Adrenal gland (tissue), 5 donors: ENCODE data around the gene TMEM184A.

Source experiments
- POLR2A ChIP-seq, 2 donors: fragments of 450-650 bp; IDR thresholded peaks; one replicate each; pipeline ENCODE4 v1.6.1; 2017; ENCODE audit warnings: antibody characterized with exemption in 2 of 2, mild to moderate bottlenecking in 2 of 2, moderate library complexity in 1 of 2
- TF ChIP-seq, protein P1 (sequence below), 6 experiments: fragments of 450-650 bp in 4 of 6; fragments of 200-600 bp in 2 of 6; sonication (generic) in 1 of 6; IDR thresholded peaks; 1 replicate in 5 of 6; 2 replicates in 1 of 6; pipeline versions ENCODE4 v1.5.1 to v1.8.0; 2016 to 2021; ENCODE audit warnings: antibody characterized with exemption in 6 of 6, mild to moderate bottlenecking in 2 of 6, moderate library complexity in 1 of 6
- donor health status: DM: no; HTN: no; CAD: no.

DNA sequence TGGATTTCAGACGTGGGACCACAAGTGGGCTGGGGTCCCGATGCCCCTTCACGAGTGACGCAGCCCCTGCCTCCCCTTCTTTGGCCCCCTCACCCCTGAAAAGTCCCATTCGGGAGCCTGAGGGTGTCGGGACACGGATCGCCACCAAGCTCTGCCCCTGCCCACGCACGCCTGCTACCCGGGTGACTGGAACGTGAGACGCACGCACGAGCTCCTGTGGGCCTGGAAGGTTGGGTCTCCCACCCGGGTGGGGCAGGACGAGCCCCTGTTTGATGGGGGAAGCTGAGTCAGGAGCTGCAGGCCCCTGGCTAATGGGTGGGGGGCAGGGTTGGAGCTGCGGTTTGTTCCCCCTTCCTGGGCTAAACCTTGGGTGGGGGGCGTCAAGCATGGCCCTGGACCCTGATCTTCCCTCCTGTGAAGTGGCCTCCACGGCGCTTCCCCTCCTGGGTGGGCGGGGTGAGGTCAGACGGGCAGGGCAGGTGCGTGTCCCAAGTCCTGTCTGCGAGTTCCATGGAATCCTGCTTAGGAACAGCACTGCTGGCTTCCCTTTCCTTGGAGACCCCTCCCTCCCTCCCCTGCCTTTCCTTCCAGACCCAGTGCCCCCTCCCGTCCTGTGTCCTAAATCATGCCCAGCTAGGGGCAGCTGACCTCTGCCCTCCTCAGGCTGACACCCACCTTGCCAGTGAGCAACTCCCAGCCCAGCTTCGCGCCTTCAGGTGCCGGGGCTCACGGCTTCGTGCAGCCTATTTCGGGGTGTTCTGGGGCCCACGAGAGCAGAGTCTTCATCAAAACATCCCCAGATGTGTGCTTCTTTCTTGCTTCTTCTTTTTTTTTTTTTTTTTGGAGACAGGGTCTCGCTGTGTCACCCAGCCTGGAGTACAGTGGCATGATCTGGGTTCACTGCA is 5.3 kb upstream of the TMEM184A start:
- TF ChIP-seq, protein P1, sequence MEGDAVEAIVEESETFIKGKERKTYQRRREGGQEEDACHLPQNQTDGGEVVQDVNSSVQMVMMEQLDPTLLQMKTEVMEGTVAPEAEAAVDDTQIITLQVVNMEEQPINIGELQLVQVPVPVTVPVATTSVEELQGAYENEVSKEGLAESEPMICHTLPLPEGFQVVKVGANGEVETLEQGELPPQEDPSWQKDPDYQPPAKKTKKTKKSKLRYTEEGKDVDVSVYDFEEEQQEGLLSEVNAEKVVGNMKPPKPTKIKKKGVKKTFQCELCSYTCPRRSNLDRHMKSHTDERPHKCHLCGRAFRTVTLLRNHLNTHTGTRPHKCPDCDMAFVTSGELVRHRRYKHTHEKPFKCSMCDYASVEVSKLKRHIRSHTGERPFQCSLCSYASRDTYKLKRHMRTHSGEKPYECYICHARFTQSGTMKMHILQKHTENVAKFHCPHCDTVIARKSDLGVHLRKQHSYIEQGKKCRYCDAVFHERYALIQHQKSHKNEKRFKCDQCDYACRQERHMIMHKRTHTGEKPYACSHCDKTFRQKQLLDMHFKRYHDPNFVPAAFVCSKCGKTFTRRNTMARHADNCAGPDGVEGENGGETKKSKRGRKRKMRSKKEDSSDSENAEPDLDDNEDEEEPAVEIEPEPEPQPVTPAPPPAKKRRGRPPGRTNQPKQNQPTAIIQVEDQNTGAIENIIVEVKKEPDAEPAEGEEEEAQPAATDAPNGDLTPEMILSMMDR (IDR thresholded peaks at IDR 0.05) = no peak
- no peak for TF ChIP-seq POLR2A (IDR thresholded peaks at IDR 0.05)
